GM19468 (cell line): ENCODE results near the gene STC2.

Experiments used
- ATAC-seq: cut with Tn5 transposase; IDR thresholded peaks from one replicate; pipeline ENCODE4 v1.9.1; 2021; ENCODE audit warnings: mild to moderate bottlenecking, moderate library complexity, moderate number of reproducible peaks; ENCODE audit not compliant: unreplicated experiment; ENCODE audit errors: extremely low read depth

Gene STC2

DNA sequence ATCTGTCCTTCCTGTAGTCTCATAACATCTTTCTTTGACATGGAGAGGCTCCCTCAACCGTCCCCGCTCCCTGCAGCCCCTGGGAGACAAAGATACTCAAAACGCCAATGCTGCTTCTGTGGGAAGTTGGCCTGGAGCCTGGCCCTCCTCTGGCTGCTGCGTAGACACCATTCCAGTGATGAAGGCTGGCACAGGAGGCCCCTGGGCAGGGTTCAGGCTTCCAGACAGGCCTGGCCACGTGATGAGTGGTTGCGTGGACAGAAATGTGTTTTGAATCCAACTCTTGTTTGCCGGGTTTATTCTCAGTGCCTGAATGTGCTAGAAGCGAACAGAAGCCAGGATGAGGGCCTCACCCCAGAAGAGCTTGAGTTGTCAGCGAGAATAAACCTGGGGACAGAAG lies 50.0 kb downstream of the STC2 start:
- no peak for ATAC-seq

GRCh38 chr5:173274771-173275170 lies 53.4 kb downstream of the STC2 start:
- ATAC-seq: no peak

DNA sequence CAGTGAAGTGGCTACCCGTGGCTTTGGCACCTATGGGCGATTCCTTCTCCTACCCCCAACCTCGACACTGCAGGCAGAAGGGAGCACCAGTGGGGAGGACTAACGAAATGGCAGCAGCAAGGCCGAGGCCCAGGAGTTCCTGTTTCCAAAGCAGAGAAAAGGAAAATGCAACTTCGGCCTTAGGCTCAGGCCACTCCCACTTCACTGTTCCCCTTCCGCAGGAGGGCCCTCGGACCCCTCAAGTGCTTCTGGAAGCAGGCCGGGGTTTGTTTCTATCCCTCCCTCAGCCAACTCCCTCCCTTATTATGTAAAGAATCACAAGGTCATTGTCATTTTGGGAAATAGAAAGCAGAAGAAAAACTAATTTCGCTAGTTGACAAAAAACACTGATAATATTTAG lies 56.8 kb downstream of the STC2 start:
- no peak for ATAC-seq

DNA sequence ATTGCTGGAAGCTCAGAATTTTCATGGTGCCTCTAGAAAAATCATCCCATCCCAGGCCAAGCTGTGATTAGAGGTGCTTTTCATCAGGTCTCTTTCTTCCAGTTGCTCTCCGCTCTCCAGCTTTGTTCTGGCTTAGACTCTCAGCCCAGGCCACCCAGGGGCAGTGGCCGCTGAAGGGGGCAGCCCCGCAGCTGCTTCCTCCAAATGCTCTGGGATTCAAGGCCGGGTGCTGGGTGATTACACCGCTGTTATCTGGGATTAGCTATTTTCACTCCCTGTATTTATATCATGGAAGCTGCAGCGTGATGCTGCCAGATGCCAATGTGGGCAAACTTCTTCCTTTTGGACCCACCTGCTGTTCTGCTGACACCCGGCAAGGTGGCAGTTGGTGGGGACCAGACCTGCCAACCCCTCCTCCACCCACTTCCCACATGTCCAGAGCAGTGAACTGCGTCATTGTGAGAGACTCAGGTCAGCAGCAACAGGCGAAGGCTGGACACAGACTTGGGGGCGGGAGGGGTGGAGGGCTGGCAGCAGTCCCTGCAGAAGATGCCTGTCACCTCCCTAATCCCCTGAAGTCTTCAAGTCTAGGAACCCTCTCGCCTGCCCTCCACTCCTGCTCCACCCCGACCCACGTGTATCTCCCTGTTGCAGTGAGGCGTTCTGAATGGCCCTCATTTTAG lies 59.3 kb downstream of the STC2 start:
- ATAC-seq: no peak

GRCh38 chr5:173265433-173265832 lies 62.8 kb downstream of the STC2 start:
- ATAC-seq: no peak
